Large intestine (tissue), 3 donors: ENCODE data around the gene AGFG2. TPM values are rescaled to one million over a fixed set of nuclear protein-coding genes. Genes with fewer than 3 reads are reported as not detected.
"Not testable (repeated sequence)": the region's sequence is repeated elsewhere in the genome, so short reads cannot be mapped to it uniquely, and the experiment has no call there.

Experiments
- DNase-seq, 2 donors: peaks; one replicate each; pipeline versions ENCODE4 v3.0.0 to v3.0.0-alpha.2; 2013
- H3K27ac ChIP-seq: one replicate; pipeline ENCODE4 v1.5.1; 2013; ENCODE audit warnings: low read length
- H3K27me3 ChIP-seq: 2 replicates; pipeline ENCODE4 v1.6.1; 2013; ENCODE audit warnings: low read length; ENCODE audit not compliant: control insufficient read depth, insufficient read depth
- H3K36me3 ChIP-seq: 2 replicates; pipeline ENCODE4 v1.6.1; 2013; ENCODE audit warnings: low read length; ENCODE audit not compliant: control insufficient read depth, insufficient read depth
- H3K4me1 ChIP-seq: one replicate; pipeline ENCODE4 v1.6.1; 2013; ENCODE audit warnings: low read length; ENCODE audit not compliant: control insufficient read depth, insufficient read depth
- H3K4me3 ChIP-seq: one replicate; pipeline ENCODE4 v1.5.1; 2013; ENCODE audit warnings: low read length
- H3K9me3 ChIP-seq: one replicate; pipeline ENCODE4 v1.6.1; 2013; ENCODE audit warnings: mild to moderate bottlenecking, low read depth, low read length, moderate library complexity; ENCODE audit not compliant: control insufficient read depth
- WGBS: methylation state at CpG from one replicate; pipeline ENCODE4 v1.1.5; 2013; ENCODE audit warnings: low lambda C conversion rate; ENCODE audit not compliant: insufficient coverage; 5-methylcytosine and 5-hydroxymethylcytosine counted together
- polyA plus RNA-seq: library from polyadenylated mRNA; unstranded; fragments of 120-200 nt; gene quantifications from one replicate; pipeline ENCODE4 v1.2.1, GENCODE V29; 2013

Gene AGFG2
- polyA plus RNA-seq, 1 donor, result 18.6 TPM

DNA sequence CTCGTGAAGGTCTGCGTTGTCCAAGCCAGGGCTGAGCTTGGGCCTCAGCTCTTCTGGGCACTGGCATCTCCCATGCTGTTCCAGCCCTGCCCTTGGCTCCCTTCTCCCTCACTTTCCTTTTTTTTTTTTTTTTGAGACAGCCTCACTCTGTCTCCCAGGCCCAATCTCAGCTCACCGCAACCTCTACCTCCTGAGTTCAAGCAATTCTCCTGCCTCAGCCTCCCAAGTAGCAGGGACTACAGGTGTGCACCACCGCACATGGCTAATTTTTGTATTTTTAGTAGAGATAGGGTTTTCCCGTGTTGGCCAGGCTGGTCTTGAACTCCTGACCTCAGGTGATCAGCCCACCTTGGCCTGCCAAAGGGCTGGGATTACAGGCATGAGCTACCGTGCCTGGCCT lies 25.4 kb downstream of the AGFG2 start:
- H3K36me3 ChIP-seq, result peaks cover 36% of the 10 kb centered on the region
- no CpG with 5 or more reads among the region's 6 CpGs for WGBS
- DNase-seq, result not testable (repeated sequence)

DNA sequence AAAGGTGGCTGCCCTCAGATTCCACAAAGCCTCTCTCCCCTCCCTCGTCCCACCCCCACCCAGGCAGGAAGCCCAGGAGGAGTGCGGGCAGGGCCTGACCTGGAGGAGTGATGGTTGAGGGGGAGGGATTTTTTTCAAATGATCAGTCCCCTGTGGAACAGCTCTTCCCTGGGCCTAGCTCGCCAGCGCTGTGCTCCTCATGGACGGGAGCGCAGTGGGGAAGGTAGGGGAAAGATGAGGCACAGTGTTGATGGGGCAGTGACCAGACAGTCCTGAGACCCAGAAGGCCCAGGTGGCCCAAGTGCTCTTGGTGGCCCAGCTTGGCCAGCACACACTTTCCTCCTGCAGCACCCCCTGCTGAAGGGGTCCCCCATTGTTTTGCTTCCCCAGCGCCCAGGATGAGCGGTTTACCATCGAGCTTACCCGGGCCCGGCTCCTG lies 26.1 kb downstream of the AGFG2 start:
- Histone ChIP-seq H3K9me3 (no peaks in the 10 kb centered on the region), H3K4me3 (no peak overlapping the region), H3K27ac (no peak overlapping the region), H3K27me3 (peaks cover under 1% of the 10 kb centered on the region), H3K36me3 (peaks cover 35% of the 10 kb centered on the region), H3K4me1 (peaks cover 18% of the 10 kb centered on the region)
- no peak for DNase-seq
- no CpG with 5 or more reads among the region's 11 CpGs for WGBS

More for the DNA sequence above, 25.4 kb downstream of the AGFG2 start:
- peaks cover 17% of the 10 kb centered on the region for H3K4me1 ChIP-seq
- H3K4me3 ChIP-seq, H3K9me3 ChIP-seq, H3K27me3 ChIP-seq, H3K27ac ChIP-seq: not testable (repeated sequence)

DNA sequence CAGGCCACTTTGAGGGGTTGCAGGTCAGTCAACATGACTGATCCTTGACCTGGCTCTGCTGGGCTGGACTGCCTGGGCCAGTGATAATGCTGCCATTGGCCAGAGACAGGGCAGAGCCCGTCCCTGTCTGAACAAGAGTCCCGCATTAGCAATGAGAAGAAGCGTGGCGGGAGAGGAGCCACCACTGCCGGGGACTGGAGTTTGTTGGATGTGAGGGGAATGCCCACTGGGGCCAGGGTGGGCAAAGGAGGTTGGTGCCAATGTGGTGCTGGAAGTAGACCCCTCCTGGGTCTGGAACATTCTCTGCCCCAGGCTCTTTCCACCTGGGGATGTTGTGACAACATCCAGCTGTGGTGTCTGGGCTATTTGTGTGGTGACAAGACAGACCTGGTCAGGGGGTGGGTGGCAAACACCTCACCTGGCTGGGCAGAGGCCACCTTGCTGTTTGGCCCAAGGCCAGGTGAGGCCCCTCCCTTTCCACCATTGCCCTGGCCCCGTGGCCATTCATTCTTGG lies 27.1 kb downstream of the AGFG2 start:
- peaks cover 33% of the 10 kb centered on the region for H3K36me3 ChIP-seq
- WGBS, result no CpG with 5 or more reads among the region's 6 CpGs
- H3K9me3 ChIP-seq, result no peaks in the 10 kb centered on the region
- peaks cover 27% of the 10 kb centered on the region for H3K4me1 ChIP-seq
- H3K27ac ChIP-seq, result no peak overlapping the region
- H3K27me3 ChIP-seq, result peaks cover 5% of the 10 kb centered on the region
- no peak for DNase-seq
- H3K4me3 ChIP-seq, result no peak overlapping the region

DNA sequence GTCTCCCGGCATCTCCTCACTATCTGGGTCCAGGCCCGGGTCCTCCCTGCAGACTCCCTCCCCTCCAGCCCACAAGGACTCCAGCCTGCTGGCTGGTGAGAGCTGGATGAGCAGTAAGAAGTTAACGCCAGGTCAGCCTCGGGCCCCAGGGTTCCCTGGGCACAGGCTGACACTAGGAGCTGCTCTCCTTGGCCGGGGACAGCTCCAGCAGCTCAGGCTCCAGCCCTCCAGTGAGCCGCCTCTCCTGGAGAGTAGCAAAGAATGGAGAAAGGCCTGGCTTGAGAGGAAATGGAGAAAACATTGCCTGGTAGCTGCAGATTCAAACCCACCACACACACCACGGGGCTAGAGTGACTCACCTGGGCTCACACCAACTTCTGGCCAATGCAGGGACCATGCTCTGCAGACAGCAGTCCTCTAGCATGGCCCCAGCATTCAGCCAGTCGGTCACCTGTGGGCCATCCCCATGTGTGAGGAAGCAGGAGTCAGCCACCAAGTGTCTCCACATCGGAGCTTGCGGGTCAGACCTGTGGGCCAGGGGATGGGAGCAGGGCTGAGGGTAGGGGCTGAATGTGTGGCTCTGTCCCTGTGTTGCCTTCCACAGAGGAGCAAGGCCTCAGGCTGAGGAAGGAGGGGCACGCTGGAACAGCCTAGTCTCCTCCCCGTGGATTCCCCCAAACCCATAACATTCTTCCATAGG lies 28.2 kb downstream of the AGFG2 start:
- Histone ChIP-seq H3K27me3 (peaks cover 9% of the 10 kb centered on the region), H3K4me1 (peaks cover 27% of the 10 kb centered on the region), H3K9me3 (no peaks in the 10 kb centered on the region), H3K36me3 (peaks cover 27% of the 10 kb centered on the region), H3K27ac (no peak overlapping the region), H3K4me3 (no peak overlapping the region)
- no CpG with 5 or more reads among the region's 12 CpGs for WGBS
- no peak for DNase-seq

DNA sequence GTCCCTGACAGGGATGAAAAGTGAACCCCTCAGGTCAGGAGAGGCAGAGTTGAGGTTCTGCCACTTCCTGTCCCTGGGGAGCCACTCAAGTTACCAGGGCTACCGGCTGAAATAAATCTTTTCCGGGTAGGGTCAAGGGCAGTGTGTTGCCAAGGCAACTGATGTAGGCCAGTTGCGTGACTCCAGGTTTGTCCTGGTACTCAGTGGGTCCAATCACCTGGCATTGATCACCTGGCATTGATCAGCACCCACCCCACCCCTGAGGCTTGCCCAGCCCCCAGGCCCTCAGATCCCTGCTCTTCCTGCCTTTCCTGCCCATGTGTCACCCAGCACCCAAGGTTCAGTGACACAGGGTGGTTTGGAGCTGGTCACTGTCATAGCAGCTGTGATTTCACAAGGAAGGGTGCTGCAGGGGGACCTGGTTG lies 28.8 kb downstream of the AGFG2 start:
- no CpG with 5 or more reads among the region's 3 CpGs for WGBS
- no peak overlapping the region for H3K27ac ChIP-seq
- DNase-seq, result no peak
- H3K9me3 ChIP-seq, result no peaks in the 10 kb centered on the region
- H3K4me3 ChIP-seq, result no peak overlapping the region
- peaks cover 27% of the 10 kb centered on the region for H3K4me1 ChIP-seq
- peaks cover 22% of the 10 kb centered on the region for H3K36me3 ChIP-seq
- H3K27me3 ChIP-seq, result peaks cover 9% of the 10 kb centered on the region

DNA sequence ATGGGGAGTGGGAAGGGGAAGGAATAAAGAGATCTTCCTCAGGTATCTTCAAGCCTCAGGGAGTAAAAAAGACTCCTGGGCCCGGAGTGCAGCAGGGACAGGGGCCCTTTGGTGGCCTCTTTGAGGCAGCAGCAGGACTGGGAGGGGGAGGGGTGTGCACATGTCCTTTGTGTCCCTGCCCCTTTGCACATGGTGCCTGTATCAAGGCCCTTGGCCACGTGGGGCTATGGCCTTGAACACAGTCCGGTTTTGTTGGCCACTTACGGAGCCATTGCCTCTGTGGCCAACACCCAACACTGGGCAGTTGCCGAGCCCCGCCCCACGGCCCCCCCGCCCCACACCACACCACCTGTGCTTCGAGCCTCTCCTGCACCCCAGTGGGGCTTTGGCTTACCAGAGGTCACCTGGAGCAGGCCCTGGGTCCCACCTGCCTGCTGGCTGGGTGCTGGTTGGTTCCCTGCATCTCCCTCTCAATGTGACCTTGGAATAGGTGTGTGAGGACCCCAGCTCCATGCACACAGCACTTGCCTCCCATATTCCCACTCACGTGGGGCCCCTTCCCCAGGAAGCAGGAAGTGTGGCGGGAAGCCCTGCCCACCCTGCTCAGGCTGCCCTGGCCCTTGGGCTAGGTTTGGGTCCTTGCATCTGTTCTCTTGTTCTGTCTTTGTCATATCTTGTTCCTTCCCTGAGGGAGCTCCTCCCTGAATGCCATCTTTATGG lies 29.3 kb downstream of the AGFG2 start:
- WGBS, result no CpG with 5 or more reads among the region's 11 CpGs
- DNase-seq, result peak; percentile 51 to 59
- Histone ChIP-seq H3K4me1 (peaks cover 27% of the 10 kb centered on the region), H3K27me3 (peaks cover 9% of the 10 kb centered on the region), H3K36me3 (peaks cover 18% of the 10 kb centered on the region), H3K9me3 (no peaks in the 10 kb centered on the region), H3K4me3 (no peak overlapping the region), H3K27ac (no peak overlapping the region)

DNA sequence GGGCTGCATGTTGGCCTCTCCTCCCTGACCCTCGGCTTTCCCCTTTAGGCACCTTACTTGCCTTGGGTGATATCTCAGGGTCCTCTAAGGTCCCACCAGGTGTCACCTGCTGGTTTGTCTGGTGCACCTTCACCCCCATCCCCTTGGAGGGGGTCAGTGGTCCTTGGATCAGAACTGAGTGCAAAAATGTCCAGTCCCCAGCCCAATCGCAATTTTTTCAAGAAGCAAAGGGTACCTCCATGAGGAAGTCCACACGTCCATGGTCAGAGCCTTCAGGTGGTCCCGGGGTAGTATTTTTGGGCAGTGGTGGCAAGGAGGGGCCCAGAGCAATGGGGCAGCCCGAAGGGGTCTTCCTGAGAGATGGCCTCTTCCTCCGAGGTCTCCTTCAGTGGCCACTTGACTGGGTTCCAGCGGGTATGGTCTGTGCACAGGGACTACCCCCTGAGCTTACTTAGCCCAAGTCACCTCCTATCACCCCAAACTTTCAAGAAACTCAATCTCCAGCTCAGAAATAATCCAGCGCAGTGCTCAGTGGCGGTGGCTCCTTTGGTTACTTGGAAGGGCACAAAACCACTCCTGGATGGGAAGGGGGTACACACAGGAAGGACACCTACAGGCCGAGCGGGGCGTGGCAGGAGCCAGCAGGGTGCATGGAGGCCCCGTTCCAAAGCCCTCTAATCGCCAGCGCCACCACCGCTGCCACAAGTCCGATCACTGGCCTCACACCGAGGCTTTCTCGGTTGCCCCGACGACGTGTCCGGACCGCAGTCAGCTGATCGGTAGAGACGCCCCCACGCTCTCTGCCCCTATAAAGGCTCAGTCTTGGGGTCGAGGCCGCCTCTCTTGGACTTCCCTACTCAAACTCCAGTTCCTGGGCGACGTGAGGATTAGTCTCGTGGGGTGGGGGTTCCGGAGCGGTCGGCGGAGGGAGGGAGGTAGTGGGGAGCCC lies 30.2 kb downstream of the AGFG2 start:
- Histone ChIP-seq H3K27ac (no peak overlapping the region), H3K36me3 (peaks cover 18% of the 10 kb centered on the region), H3K9me3 (no peaks in the 10 kb centered on the region), H3K27me3 (peaks cover 9% of the 10 kb centered on the region), H3K4me1 (peaks cover 27% of the 10 kb centered on the region), H3K4me3 (peak overlapping the region; percentile 27)
- no CpG with 5 or more reads among the region's 36 CpGs for WGBS
- peak; percentile 48 to 73 for DNase-seq

DNA sequence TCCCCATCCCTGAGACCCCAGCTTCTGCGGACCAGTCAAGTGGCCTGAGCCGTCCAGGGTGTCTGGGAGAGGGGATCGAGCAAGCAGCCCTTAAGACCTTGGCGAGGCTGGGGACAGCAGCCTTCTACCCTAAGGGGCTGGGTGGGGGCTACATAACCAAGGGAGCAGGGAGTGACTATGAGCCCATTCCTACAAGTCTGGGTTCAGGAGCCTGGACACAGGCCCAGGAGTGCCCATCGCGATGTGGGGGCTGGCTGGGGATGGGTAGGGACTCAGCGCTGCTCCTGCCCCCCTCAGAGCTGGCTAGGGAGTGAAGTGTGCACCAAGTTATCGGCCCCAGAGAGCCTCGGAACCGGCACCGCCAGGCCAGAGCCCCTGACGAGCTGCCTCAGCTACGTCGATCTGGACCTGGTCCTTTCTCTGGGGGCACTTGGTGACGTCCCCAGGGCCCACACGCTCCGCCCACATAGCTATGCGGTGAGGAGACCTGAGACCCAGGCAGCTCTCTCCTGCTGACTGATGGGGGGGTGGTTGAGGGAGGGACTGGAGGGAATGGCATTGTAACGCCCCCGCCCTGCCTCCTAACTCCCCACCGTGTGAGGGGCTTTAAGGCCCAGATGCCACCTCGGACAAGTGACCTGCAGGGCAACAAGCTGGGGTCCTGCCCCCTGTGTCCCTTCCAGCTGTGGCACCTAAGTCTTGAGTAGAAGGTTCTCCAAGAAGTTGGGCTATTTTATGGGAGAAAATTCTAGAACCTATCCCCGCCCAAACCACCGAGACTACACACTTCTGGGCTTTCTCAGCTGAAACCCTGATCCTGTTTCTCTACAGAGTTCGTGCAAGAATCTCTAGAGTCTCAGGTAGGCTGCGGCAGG lies 32.2 kb downstream of the AGFG2 start:
- Histone ChIP-seq H3K36me3 (peaks cover 25% of the 10 kb centered on the region), H3K27me3 (peaks cover 9% of the 10 kb centered on the region), H3K27ac (no peak overlapping the region), H3K9me3 (no peaks in the 10 kb centered on the region), H3K4me1 (peaks cover 27% of the 10 kb centered on the region), H3K4me3 (no peak overlapping the region)
- no CpG with 5 or more reads among the region's 26 CpGs for WGBS
- DNase-seq, result no peak

DNA sequence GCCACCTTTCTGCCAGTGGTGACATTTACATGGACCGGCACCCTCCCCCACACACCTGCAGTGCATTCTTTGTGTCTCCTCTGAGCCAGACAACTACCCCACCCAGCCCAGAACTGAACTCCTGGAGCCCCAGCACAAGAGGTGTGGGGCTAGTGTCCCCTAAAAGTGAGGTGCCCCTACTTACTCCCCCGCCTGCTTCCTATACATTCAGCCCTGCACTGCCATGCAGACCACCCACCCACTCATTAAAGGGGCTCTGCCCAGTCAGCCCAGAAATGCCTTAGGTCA lies 32.8 kb downstream of the AGFG2 start:
- DNase-seq, result no peak
- Histone ChIP-seq H3K36me3 (peaks cover 29% of the 10 kb centered on the region), H3K4me3 (no peak overlapping the region), H3K9me3 (no peaks in the 10 kb centered on the region), H3K4me1 (peaks cover 27% of the 10 kb centered on the region), H3K27ac (no peak overlapping the region), H3K27me3 (peaks cover 9% of the 10 kb centered on the region)
- WGBS, result no CpG with 5 or more reads among the region's 2 CpGs
